NCI-H526 treated with DMSO at 0.1 percent for 48 hours (cell line): ENCODE measurements around the gene SUGCT.
"Not testable (repeated sequence)": the region's sequence is repeated elsewhere in the genome, so short reads cannot be mapped to it uniquely, and the experiment has no call there.

Source experiments
- DNase-seq: peaks from one replicate; lab custom pipeline; 2025; lab: John Stamatoyannopoulos, UW

SUGCT gene

DNA sequence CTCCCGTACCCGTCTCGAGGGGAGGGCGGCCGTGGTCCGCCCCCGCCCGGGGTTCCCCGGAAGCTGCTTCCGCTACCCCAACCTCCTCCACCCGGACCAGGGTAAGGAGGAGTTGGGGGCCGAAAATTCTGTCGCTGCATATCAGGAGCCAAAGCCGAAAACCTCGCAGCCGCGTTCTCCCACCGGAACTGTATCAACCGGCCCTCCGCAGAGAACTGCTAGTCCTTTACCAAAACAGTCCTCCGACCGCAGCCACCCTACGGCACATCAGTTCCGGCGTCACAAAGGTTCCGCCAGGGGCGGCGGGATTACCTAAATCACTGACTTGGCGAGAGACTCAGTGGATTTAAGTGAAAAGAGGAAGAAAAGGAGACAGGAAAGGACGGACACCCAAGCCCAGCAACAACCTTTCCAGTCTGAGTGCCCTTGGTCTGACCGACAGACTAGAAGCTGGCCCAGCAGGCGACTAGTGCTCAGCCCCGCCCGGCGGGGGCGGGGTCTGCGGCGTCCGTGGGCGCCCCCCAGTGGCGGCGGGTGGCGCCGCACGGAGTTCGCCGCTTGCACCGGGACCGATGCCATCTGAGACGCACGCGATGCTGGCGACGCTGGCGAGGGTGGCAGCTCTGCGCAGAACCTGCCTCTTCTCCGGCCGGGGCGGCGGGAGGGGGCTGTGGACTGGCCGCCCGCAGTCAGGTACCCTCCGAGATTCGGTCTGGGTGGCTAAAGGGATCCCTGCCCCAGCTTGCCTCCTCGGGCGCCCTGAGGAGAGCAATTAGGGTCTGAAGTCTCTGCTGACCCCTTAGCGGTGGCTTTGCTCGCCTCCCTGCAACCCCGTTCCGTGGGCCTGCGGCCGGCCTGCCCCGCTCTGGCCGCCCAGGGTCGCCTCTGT is at the start of gene SUGCT, which contains the start of gene MPLKIP:
SUGCT (plus strand) TSS at position 578 of the 889 bp plus-strand sequence.
MPLKIP (minus strand) TSS at position 195 of the 889 bp plus-strand sequence; CDS start at position 140, 55 bp downstream.
- peak; percentile 85 for DNase-seq

GRCh38 chr7:40092182-40092581 is 42.6 kb upstream of the SUGCT start:
- DNase-seq, result no peak

DNA sequence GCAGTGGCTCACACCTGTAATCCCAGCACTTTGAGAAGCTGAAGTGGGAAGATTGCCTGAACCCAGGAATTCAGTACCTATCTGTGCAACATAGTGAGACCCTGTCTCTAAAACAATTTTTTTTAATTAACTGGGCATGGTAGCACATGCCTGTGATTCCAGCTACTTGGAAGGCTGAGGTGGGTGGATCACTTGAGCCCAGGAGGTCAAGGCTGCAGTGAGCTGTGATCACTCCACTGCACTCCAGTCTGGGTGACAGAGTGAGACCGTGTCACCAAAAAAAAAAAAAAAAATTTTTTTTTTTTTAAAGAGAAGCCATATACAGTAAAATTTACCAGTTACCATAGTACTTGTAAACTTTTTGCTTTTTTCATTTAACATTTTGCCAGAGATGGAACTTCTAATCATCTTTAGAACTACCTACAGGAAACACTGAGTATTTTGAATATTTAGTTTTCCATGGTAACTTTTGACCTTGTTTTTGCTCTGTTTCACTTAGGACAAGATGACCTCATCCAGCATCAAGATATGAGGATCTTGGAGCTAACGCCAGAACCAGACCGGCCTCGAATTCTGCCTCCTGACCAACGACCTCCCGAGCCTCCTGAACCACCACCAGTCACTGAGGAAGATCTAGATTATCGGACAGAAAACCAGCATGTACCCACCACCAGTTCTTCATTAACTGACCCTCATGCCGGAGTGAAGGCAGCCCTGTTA is 41.0 kb upstream of the SUGCT start:
- DNase-seq, result no peak

GRCh38 chr7:40095230-40095629 is 39.6 kb upstream of the SUGCT start:
- no peak for DNase-seq

GRCh38 chr7:40095695-40096327 is 39.0 kb upstream of the SUGCT start:
- DNase-seq, result no peak

GRCh38 chr7:40097728-40098127 is 37.1 kb upstream of the SUGCT start:
- DNase-seq, result no peak

DNA sequence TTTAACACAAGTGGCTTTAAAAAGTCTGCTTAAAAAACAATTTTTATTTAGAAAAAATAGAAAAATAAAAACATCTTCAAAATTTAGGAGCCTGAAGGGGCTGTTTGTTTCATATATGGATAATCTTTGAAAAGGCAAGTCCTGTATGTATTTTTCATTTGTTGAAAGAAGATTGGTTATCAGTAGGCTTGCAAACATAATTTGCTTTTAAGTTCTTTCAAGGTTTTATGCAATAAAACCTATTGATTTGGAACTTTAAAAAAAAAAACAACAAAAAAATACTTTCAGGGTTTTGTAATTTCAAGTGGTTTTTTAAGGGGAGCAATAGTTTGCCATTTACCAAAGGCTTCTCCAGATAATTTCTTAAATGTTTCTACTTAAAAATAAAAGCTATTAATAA is 36.0 kb upstream of the SUGCT start:
- no peak for DNase-seq

DNA sequence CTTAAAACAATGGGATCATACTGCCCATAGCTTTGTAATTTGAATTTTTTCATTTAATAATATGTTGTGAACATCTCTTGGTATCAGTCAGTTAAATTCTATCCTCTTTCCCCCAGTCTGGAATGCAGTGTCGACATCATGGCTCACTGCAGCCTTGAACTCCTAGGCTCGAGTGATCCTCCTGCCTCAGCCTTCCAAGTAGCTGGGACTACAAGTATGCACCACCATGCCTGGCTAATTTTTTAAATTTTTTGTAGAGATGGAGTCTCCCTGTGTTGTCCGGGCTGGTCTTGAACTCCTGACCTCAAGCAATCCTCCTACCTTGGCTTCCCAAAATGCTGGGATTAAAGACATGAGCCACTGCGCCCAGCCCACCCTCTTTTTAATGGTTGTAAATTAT is 35.0 kb upstream of the SUGCT start:
- DNase-seq, result no peak

- no peak for DNase-seq
Measured at GRCh38 chr7:40101201-40101600, 33.6 kb upstream of the SUGCT start.

GRCh38 chr7:40102897-40103296 is 31.9 kb upstream of the SUGCT start:
- DNase-seq, result no peak

- DNase-seq, result no peak
Measured at GRCh38 chr7:40105879-40106473, 28.8 kb upstream of the SUGCT start.

DNA sequence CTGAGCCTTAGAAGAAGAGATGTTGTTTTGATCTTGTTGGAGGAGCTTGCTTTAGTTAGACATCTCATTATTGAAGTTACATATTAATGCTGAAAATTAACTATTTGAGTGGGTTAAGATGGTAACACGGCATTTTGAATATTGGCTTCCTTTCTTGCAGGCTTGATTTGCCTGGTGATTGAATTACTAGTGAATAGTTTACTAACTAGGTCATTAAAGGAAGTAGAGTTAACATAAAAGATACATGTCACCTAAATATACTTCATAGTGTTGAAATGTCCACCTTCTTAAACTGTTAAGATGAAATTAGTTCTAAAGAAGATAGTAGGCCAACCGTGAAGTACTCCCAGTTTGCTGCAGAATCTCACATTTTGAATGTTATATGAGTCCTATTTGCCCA is 18.9 kb upstream of the SUGCT start:
- no peak for DNase-seq

DNA sequence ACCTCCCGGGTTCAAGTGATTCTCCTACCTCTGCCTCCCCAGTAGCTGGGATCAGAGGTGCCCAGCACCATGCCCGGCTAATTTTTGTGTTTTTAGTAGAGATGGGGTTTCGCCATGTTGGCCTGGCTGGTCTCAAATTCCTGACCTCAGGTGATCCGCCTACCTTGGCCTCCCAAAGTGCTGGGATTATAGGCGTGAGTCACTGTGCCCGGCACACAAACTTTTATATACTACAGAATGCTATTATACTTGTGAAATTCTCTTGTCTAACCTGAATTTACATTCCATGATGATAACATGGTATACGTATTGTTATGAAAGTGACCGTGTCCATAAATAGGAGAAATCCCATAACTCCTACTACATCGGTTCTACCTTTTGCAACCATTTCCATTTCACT is 17.6 kb upstream of the SUGCT start:
- DNase-seq, result not testable (repeated sequence)

GRCh38 chr7:40118201-40118600 is 16.6 kb upstream of the SUGCT start:
- not testable (repeated sequence) for DNase-seq

DNA sequence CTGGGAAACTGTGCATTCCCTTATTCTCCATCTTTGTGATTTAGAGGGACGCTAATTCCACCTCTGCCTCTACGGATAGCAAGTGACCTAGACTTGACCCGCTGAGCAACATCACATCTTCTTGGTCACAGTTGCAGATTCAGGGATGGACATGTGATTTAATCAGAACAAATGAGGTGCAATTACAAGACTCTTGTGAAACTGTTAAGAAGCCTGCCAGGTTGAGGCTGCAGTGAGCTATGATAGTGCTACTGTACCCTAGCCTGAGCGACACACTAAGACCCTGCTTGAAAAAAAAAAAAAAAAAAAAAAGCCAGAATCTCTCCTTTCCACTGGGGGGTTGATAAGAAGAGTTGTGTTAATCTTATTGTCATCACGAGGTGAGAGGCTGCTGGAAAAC is 14.8 kb upstream of the SUGCT start:
- DNase-seq, result no peak

DNA sequence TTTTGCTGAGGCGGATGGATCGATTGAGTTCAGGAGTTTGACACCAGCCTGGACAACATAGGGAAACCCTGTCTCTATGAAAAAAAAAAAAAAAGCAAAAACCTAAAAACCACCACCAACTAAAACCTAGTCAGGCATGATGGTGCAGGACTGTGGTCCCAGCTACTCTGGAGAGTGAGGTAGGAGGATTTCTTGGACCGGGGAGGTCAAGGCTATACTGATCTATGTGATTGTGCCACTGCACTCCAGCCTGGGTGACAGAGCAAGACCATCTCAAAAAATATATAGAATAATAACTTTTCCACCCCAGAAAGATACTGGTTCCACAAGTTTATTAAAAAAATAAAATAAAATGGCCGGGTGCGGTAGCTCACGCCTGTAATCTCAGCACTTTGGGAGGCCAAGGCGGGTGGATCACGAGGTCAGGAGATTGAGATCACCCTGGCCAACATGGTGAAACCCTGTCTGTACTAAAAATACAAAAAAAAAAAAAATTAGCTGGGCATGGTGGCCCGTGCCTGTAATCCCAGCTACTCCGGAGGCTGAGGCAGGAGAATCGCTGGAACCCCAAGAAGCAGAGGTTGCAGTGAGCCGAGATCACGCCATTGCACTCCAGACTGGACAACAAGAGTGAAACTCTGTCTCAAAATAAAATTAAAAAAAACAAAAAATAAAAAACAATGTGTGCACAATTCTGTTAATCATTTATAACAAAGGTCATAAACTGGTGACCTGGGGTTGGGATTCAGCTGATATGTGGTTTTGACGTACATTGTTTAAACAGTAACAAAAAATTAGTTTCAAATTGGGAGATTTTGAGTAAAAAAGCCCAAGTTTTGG is 12.5 kb upstream of the SUGCT start:
- not testable (repeated sequence) for DNase-seq

DNA sequence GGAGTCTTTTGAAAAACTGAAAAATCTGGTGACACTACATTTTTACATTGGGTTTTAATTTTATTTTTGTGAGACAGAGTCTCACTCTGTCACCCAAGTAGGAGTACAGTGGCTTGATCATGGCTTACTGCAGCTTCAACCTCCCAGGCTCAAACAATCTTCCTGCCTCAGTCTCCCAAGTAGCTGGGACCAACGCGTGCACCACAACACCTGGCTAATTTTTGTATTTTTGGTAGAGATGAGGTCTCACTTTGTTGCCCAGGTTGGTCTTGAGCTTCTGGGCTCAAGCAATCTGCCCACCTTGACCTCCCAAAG is 11.9 kb upstream of the SUGCT start:
- DNase-seq, result no peak

- no peak for DNase-seq
Measured at GRCh38 chr7:40133561-40134427, 1.0 kb upstream of the SUGCT start.

- no peak for DNase-seq
Measured at GRCh38 chr7:40135317-40135610, 459 bp downstream of the SUGCT start.

DNA sequence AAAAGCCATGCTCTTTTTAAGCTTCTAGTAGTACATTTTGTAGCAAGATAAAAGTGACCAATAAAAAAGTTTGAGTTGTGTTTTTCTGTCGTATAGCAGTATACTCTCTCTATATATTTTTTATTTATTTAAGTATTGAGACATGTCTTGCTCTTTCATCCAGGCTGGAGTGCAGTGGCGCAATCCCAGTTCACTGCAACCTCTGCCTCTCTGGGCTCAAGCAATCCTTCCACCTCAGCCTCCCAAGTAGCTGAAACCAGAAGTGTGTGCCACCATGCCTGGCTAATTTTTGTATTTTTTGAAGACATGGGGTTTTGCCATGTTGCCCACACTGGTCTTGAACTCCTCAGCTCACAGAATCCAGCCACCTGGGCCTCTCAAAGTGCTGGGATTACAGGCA is 2.8 kb downstream of the SUGCT start:
- DNase-seq, result no peak

GRCh38 chr7:40138973-40139372 is 4.2 kb downstream of the SUGCT start:
- DNase-seq, result no peak
